Activated T-cell treated with anti-CD3 and anti-CD28 coated beads, Interleukin-2, amount 50 U/mL, for 24 hours (primary cell): ENCODE data around the gene CHML.

ENCODE experiments used
- DNase-seq: peaks from one replicate; pipeline ENCODE4 v3.0.0-alpha.2; 2020
- H3K27ac Mint-ChIP-seq: 2 replicates; pipeline ENCODE4 v1.8.0; 2020; ENCODE audit warnings: mild to moderate bottlenecking, mixed read lengths
- H3K27me3 Mint-ChIP-seq: 2 replicates; pipeline ENCODE4 v1.8.0; 2020; ENCODE audit warnings: mixed read lengths
- H3K36me3 Mint-ChIP-seq: 2 replicates; pipeline ENCODE4 v1.8.0; 2020; ENCODE audit warnings: low read depth, mixed read lengths
- H3K4me1 Mint-ChIP-seq: 2 replicates; pipeline ENCODE4 v1.8.0; 2020; ENCODE audit warnings: low read depth, mixed read lengths
- H3K4me3 Mint-ChIP-seq: 2 replicates; pipeline ENCODE4 v1.8.0; 2020; ENCODE audit warnings: mild to moderate bottlenecking, moderate library complexity, mixed read lengths
- H3K9me3 Mint-ChIP-seq: 2 replicates; pipeline ENCODE4 v1.8.0; 2020; ENCODE audit warnings: mixed read lengths

Gene CHML

DNA sequence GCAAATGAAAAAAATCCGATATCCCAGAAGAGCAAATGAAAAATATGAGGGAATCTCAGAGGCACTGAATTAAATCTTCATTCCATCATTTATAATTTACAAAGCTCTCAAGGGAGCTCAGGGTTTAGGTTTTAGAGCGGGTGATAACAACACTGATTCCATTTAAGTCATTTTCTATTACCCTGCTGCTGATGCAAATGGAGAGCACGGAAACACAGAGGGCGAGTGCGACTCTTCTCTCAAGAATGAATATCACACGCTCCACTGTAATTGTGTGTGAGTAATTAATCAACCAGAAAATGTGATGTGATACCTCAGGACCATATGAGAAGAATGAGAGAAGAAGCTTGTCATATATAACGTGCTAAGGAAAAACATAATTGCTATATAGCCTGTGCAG lies 22.7 kb downstream of the CHML start:
- H3K36me3 Mint-ChIP-seq: peaks cover 7% of the 10 kb centered on the region
- peaks cover 33% of the 10 kb centered on the region for H3K4me1 Mint-ChIP-seq
- no peak overlapping the region for H3K27ac Mint-ChIP-seq
- H3K4me3 Mint-ChIP-seq: no peak overlapping the region
- H3K27me3 Mint-ChIP-seq: no peaks in the 10 kb centered on the region
- DNase-seq: no peak
- H3K9me3 Mint-ChIP-seq: no peaks in the 10 kb centered on the region

DNA sequence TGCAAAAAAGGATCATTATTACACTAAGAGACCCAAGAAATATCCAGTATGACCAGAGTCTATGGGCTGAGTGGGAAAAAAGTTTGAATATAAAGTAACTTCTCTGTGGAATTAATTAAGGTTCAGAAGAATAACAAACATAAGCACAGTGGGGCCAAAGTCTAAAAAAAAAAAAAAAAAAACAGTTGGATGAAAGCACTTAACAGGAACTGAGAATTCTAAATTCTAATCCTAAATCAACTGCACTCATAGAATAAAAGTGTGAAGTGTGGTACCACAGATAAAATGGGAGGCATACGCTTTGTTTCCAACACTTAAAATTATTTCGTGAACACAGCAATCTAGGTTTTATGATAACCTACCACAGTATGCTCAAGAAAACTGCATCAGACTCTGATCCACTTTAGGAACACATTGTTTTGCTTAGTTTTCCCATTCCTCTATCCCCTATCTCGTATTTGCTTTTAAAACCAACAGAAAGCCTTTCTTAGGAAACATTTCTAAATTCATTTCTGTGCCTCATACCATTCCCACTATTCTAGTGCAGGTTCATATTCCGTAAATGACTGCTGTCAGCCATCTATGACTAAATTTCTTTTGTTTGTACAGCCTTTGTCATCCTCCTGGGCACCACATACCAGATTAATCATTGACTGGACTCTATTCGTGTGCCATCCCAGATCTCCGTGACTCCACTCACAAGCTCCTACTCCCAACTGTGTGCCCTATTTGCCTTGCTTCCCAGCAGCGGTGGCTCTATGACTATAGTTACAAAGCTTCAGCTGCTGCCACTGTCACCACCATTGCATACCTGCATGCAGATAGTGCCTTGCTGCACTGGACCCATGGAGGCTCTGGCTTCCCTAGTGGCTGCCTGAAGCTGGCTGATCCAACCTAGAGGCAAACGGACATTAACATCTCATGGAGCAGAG lies 24.9 kb downstream of the CHML start:
- DNase-seq: no peak
- H3K36me3 Mint-ChIP-seq: no peaks in the 10 kb centered on the region
- H3K4me3 Mint-ChIP-seq: no peak overlapping the region
- peaks cover 35% of the 10 kb centered on the region for H3K4me1 Mint-ChIP-seq
- H3K27ac Mint-ChIP-seq: no peak overlapping the region
- H3K27me3 Mint-ChIP-seq: no peaks in the 10 kb centered on the region
- H3K9me3 Mint-ChIP-seq: no peaks in the 10 kb centered on the region

DNA sequence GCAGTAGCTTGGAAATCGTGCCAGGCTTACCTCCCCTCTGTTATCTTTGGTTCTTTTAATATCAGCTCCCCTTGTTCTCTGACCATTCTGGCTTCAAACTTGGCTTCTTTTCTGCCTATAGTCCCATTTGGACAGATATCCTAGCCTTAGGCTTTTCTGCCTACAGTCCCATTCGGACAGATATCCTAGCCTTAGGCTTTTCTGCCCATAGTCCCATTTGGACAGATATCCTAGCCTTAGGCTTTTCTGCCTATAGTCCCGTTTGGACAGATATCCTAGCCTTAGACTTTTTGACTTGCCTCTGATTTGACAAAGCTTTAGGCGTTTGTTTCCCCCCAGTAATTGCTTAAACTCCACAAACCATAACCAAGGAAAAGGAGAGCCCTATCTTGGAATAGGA lies 25.6 kb downstream of the CHML start:
- Mint-ChIP-seq H3K9me3 (no peaks in the 10 kb centered on the region), H3K27ac (no peak overlapping the region), H3K4me3 (no peak overlapping the region), H3K36me3 (no peaks in the 10 kb centered on the region), H3K4me1 (peaks cover 35% of the 10 kb centered on the region), H3K27me3 (no peaks in the 10 kb centered on the region)
- DNase-seq: no peak

DNA sequence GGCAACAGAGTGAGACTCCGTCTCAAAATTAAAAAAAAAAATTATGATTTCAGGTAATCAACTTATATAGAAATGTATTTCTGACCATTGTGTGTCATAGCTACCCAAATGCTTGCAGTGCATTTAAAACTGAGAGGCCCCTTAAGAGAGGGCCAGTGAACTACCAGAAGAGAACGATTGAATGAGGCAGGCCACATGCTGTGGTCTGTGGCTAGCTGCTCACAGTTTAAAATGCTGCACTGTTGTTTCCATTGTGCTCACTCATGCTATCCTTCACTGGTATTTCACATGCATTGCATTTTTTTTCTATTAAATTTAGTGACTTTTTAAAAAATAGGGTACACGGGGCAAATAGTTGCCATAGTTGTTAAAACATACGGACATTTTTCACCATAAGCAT lies 26.0 kb downstream of the CHML start:
- no peak for DNase-seq
- Mint-ChIP-seq H3K4me1 (peaks cover 35% of the 10 kb centered on the region), H3K36me3 (no peaks in the 10 kb centered on the region), H3K9me3 (no peaks in the 10 kb centered on the region), H3K27ac (peak overlapping the region; percentile 30), H3K27me3 (no peaks in the 10 kb centered on the region), H3K4me3 (no peak overlapping the region)

DNA sequence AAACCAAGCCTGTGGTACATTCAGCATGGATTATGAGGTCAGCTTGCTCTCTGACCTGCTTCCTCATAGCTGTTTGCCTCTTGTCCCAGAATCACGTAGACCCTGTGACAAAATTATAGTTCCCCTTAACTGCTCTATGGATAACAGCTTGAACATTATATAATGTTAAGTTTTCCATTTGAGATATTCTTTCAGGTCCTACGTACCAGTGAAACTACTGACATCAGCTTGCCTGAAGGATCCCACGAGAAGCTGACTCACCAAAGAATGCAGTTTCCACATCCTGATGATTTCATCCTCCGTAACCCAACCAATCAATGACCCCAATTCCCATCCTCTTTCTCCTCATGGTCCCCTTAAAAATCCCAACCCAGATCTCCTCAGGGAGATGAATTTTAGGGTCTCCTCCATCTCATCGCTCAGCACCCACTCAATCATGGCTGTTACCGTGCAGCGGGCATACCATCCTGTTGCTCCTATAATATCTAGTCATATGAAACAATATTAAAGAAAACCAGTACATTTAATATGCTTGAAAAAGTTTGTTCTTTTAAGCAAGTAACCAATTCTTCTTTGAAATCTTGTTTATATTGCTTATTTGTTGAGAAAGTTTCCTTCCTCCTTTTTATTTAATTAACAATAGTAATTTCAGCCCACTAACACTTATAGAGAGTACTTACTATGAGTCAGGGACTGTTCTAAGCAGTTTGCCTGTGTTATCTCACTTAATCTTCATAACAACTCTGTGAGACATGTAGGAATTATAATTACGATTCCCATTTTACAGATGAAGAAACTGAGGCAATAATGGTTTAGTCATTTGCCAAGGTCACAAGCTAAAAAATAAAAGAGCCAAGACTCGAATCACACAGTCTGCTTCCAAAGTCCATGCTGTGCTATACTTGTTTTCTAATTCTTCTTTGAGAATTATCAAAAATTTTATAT lies 27.4 kb downstream of the CHML start:
- Mint-ChIP-seq H3K36me3 (no peaks in the 10 kb centered on the region), H3K4me1 (peaks cover 36% of the 10 kb centered on the region), H3K27me3 (no peaks in the 10 kb centered on the region), H3K4me3 (no peak overlapping the region), H3K9me3 (no peaks in the 10 kb centered on the region), H3K27ac (peak overlapping the region; percentile 85)
- DNase-seq: no peak

DNA sequence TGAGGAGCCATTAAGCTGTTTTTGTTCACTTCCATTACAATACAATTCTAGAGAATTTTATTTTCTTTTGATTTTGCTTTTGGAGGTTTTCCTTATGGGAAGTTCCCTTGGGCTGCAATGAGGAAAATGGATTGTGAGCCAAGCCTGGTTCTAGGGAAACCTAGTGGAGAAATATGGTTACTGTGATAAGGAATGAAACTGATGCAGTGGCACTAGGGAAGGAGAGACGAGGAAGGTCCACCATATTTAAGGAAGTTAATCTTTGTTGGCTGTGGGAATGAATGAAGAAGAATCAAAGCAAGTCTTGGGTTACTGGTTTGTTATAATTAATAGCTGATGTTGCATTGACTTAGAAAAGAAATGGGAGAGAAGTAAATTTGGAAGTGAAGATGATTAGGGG lies 28.4 kb downstream of the CHML start:
- Mint-ChIP-seq H3K36me3 (no peaks in the 10 kb centered on the region), H3K27me3 (no peaks in the 10 kb centered on the region), H3K27ac (no peak overlapping the region), H3K4me3 (no peak overlapping the region), H3K4me1 (peaks cover 29% of the 10 kb centered on the region), H3K9me3 (no peaks in the 10 kb centered on the region)
- DNase-seq: no peak

DNA sequence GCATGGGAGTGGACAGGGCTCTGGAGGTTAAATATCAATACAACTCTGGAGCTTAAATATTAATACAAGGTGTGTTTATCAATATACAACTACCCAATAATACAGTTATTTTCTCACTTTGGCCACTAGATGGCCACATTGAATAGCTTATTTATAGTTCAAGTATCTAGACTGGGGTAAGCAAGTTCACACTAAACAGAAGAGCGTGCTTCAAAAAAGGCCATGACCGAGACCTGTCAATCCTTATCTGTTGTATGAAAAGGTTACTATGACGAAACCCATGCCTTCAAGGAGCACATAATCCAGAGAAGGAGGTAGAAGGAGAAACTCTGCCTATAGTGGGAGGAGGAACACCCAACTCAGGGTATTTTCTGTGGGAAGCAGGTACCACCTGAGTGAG lies 29.1 kb downstream of the CHML start:
- Mint-ChIP-seq H3K27me3 (no peaks in the 10 kb centered on the region), H3K4me1 (peaks cover 29% of the 10 kb centered on the region), H3K9me3 (no peaks in the 10 kb centered on the region), H3K4me3 (no peak overlapping the region), H3K27ac (no peak overlapping the region), H3K36me3 (no peaks in the 10 kb centered on the region)
- no peak for DNase-seq

DNA sequence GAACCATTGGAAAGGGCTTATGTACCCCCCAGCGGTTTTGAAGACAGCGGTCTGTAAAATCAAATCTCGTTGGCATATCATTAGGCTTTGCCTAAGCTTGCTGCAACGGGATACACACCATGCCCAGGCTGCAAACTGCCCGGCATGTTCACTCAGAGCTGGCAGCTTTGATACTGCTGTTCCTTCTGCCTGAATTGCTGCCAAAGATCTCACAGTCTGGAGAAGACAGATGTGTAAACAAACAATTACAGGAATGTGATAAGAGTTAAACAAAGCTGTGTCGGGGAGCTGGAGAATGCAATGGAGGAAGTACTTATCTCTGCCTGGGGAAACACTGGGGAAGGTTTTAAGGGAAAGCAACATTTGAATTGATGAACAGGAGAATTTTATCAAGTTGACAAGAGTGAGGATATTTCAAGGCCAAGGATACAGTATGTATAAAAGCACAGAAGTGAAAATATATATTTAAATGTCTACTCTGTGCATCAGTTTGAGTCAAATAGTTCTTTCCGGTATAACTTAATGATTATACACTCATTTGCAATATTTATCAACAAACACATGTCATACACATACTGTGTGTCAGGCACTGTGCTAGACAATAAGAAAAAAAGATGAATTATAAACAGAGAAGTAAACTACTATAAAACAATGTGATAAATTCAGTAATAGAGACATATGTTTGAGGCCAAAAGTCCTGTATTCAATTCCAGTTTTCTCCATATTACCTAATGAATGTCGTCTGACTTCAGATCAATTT lies 29.9 kb downstream of the CHML start:
- no peaks in the 10 kb centered on the region for H3K27me3 Mint-ChIP-seq
- no peaks in the 10 kb centered on the region for H3K36me3 Mint-ChIP-seq
- no peak overlapping the region for H3K4me3 Mint-ChIP-seq
- no peak for DNase-seq
- H3K4me1 Mint-ChIP-seq: peaks cover 29% of the 10 kb centered on the region
- H3K27ac Mint-ChIP-seq: no peak overlapping the region
- no peaks in the 10 kb centered on the region for H3K9me3 Mint-ChIP-seq

DNA sequence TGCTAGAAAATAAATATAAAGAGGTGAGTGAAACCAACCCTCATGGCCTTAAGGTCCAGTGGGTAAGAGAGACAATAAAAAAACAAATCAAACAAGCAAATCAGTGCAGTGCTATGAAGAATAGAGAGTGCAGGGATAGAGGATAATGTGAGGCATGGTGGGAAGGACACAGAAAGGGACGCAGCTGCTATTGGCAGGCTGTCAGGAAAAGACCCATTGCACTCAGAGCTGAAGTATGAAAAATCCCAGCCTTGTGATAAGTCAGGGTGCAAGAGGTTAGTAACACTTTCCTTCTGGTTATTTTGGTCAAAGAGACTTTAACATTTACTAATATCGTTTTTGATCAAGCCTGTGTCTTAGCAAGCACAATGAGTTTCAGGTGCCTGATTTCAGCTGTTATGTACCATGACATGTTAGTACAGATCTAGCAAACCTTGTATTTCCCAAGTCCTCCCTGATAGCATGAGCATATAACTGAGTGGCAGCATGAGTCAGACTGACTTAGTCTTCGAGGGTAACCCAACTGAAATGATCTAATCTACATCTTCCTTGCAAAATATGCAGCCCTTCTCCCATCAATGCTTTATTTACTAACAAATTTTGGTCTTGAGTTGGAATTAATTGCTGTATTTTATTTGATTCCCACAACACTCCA lies 31.7 kb downstream of the CHML start:
- Mint-ChIP-seq H3K27ac (no peak overlapping the region), H3K9me3 (no peaks in the 10 kb centered on the region), H3K27me3 (no peaks in the 10 kb centered on the region), H3K4me3 (no peak overlapping the region), H3K36me3 (no peaks in the 10 kb centered on the region), H3K4me1 (peaks cover 18% of the 10 kb centered on the region)
- no peak for DNase-seq

DNA sequence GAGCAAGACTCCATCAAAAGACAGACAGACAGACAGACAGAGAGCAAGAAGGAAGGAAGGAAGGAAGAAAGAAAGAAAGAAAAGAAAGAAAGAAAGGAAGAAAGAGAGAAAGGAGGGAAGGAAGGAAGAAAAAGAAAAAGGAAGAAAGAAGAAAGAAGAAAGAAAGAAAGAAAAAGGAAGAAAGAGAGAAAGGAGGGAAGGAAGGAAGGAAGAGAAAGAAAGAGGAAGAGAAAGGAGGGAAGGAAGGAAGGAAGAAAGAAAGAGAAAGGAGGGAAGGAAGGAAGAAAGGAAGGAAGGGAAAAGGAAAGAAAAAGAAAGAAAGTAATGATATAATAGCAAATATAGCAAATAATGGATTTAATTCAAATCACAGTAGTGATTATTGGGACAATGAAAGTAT lies 32.7 kb downstream of the CHML start:
- Mint-ChIP-seq H3K27me3 (no peaks in the 10 kb centered on the region), H3K4me3 (no peak overlapping the region), H3K36me3 (no peaks in the 10 kb centered on the region), H3K9me3 (no peaks in the 10 kb centered on the region), H3K4me1 (peaks cover 9% of the 10 kb centered on the region), H3K27ac (no peak overlapping the region)
- no peak for DNase-seq

DNA sequence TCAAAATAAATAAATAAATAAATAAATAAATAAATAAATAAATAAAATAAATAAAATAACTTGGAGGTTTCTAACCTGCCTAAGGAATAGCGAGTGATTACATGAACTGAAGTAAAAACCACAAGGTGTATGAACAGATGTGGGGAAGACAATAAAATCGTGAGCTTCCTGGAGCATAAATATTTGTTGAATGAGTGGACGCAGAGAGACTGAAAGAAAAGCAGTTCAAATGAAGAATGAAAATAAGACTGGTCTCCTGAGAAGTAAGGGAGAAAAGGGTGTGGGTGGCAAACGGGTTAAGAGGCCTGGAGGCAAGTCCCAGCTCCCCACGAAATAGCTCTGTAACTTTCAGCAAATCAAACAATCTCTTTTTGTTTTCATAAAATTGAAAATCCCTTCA lies 33.6 kb downstream of the CHML start:
- DNase-seq: no peak
- H3K36me3 Mint-ChIP-seq: peaks cover 2% of the 10 kb centered on the region
- H3K4me3 Mint-ChIP-seq: no peak overlapping the region
- no peaks in the 10 kb centered on the region for H3K9me3 Mint-ChIP-seq
- no peak overlapping the region for H3K27ac Mint-ChIP-seq
- no peaks in the 10 kb centered on the region for H3K27me3 Mint-ChIP-seq
- H3K4me1 Mint-ChIP-seq: peaks cover 6% of the 10 kb centered on the region

DNA sequence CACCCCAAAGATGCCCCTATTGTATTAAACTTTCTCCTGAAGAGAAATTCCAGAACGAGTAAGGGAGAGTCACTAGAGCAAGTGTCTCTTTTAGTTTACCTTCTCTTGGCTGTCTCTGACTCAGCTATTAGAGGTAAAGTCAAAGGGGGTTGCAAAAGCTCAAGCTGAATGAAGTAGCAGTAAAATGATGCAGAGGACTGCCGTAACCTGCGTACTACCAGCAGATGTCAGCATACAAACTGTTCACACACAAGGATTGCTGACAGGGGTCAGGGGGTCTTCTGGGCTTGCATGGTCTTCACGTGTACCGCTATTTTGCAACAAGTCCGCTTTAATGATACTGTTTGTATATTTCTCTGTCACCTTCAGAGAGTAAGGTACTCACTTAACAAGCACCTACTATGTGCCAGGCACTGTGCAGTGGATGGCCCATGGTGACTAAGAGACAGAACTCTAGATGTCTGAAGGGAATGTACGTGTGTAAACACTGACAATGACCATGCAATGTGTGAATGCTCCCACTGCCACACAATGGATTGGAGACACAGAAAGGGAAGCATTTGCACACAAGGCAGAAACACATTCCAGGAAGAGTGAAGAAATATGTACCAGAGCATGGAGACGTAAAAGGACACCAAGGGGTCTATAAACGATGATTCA lies 34.9 kb downstream of the CHML start:
- Mint-ChIP-seq H3K36me3 (peaks cover 5% of the 10 kb centered on the region), H3K27me3 (no peaks in the 10 kb centered on the region), H3K4me3 (no peak overlapping the region), H3K4me1 (peaks cover 9% of the 10 kb centered on the region), H3K9me3 (no peaks in the 10 kb centered on the region), H3K27ac (no peak overlapping the region)
- no peak for DNase-seq

DNA sequence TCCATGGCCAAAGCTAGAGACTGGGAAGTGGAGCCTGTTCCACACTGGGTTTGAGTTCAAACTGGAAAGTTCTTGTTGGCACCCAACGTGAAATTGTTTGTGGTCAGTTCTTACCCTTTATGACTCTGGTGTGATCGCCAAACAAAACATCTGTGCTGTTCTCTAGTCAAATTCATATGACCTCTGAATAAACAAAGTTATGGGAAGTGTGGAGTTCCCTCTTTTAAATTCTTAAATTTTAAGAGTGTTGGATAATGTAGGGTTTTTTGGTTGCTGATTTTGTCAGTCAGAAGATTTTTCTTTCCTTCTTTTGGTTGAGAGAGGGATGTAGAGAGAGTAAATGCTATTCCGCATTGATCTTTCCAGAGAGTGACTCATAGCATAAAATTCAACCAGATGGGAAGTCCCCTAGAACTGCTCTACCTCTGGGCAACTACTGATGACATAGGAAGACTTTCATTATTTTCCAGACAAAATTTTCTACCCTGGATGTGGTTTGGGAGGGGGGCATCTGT lies 36.4 kb downstream of the CHML start:
- DNase-seq: no peak
- H3K36me3 Mint-ChIP-seq: peaks cover 5% of the 10 kb centered on the region

More for the DNA sequence above, 36.4 kb downstream of the CHML start:
- Mint-ChIP-seq H3K27me3 (no peaks in the 10 kb centered on the region), H3K27ac (no peak overlapping the region), H3K4me3 (no peak overlapping the region), H3K4me1 (peaks cover 8% of the 10 kb centered on the region), H3K9me3 (no peaks in the 10 kb centered on the region)
